ENCODE results near the gene BCL2L1.
A peak's percentile ranks its signal among the peaks of the same experiment; 100 is the strongest.
"Not testable (repeated sequence)": the region's sequence is repeated elsewhere in the genome, so short reads cannot be mapped to it uniquely, and the experiment has no call there.

BCL2L1 gene

GRCh38 chr20:31673943-31674463 lies 48.7 kb downstream of the BCL2L1 start:
- DNase-seq: peak; percentile 43

DNA sequence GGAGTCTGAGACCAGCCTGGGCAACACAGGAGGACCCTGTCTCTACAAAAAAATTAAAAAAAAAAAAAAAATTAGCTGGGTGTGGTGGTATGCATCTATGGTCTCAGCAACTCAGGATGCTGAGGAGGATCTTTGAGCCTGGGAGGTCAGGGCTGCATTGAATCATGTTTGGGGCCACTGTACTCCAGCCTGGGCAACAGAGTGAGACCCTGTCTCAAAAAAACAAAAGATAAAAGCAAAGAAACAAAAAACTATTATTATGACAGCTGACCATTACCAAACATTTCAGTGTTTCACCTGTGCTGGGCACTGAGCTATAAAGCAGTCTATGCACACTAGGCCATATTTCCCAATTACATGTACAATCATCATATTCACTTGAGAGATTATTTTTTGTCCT lies 49.2 kb downstream of the BCL2L1 start:
- DNase-seq: no peak

DNA sequence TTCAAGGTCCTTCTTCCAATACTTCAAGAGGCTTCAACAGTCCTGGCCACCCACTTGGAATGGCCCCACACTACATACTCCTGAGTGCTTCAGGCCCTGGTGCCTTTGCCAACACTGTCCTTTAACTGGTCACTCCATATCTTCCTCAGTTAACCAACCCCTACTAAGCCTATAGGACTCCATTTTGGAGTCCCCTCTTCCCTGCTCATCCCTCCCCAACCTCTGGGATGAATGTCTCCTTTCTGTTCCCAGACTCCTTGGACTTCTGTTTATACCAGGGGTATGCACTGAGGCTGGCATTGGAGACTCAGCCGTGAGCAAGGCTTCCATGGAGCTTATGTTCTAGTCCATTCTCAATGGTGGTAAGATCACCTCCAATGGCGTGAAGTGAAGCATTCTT lies 51.3 kb downstream of the BCL2L1 start:
- DNase-seq: no peak

- no peak for DNase-seq
Observed at GRCh38 chr20:31670371-31671228, 52.1 kb downstream of the BCL2L1 start.

GRCh38 chr20:31669876-31670275 lies 52.8 kb downstream of the BCL2L1 start:
- DNase-seq: no peak

GRCh38 chr20:31668944-31669343 lies 53.7 kb downstream of the BCL2L1 start:
- DNase-seq: not testable (repeated sequence)

GRCh38 chr20:31667315-31668285 lies 55.1 kb downstream of the BCL2L1 start:
- DNase-seq: peak; percentile 58

- DNase-seq: peak; percentile 70
Observed at GRCh38 chr20:31666258-31667042, 56.2 kb downstream of the BCL2L1 start.

- no peak for DNase-seq
Observed at GRCh38 chr20:31665753-31666152, 56.9 kb downstream of the BCL2L1 start.

DNA sequence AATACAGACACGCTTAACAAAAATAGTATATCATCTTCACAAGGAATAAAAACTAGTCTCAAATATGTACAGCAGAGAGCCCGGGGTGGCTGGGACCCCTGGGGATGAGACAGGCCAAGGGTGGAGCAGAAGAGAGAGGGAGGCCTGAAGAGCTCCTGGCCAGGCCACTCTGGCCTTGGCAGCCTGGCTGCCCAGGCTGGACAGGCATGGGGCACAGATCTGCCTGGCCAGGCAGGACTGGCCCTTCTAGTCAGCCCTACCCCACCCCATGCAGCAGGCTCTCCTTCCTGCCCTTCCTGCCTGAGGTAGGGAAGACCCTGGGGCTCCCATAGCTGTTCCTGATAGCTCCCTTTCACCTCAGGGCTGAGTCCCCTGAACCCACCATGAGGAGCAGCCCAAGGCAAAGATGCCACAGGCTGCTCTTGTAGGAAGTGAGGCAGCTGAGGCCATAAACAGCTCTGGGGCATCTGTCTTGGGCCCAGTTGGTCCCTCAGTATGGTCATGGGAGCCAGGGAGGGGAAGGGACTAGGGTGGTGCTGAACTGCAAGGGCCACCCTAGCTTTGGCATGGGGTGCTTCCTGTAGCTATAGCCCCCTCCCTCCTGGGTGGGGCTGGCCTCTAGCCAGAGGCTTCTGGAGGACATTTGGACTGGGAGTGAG lies 57.8 kb downstream of the BCL2L1 start:
- no peak for DNase-seq

DNA sequence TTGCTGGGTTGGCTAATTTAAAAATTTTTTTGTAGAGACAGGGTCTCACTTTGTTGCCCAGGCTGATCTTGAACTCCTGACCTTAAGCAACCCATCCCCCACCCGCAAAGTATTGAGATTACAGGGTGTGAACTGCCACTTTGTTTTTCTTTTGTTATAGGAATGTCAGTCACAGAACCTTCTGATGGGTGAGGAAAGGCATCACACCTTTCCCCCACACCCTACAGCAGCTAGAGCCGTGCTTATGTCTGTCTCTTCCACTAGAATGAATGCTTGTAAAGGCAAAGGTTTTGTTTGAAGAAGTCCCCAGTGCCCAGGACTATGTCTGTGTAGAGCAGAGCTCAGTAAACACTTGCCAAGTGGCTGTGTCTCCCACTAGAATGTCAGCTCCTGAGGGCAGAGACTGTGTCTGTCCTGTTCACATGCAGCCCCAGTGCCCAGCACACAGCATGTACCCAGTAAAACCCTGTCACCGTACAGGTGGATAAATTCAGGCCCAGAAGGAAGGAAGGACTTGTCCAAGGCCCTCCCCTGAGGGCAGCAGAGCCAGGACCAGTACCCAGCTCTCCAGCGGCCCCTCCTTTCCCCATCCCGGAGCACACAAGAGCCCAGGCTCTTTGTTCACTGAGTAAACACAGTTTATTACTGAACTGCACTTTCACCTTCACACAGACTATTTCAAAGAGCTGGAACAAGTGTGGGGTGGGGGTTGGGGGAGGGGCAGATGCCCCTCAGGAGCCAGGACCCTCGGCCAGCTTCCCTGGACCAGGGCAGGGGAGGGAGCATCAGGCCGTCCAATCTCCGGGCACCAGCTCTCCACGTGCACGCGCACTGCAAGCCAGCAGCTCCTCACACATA lies 58.6 kb downstream of the BCL2L1 start:
- no peak for DNase-seq

GRCh38 chr20:31663524-31663837 lies 59.2 kb downstream of the BCL2L1 start:
- no peak for DNase-seq

DNA sequence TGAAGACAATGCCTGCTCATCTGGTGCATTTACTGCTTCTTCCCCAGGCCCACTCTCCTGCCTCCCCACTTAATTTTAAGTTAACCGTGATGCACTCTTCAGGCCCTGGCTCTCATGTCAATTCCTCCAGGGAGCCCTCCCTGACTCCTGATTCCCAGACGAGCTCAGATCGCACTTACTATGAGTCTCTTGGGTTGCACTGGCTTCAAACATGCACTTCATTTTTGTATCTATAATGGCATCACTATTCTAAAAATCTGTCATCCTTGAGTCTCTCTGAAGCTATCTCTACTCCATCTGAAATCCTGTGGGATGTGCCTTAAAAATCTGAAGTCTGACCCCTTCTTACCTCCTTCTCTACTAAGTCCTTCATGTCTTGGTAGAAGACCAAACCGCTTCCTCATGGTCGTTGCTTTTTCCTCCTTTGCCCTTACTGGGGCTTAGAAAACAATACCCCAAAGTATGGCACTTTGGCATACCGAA lies 60.3 kb downstream of the BCL2L1 start:
- DNase-seq: no peak

GRCh38 chr20:31661625-31662371 lies 60.9 kb downstream of the BCL2L1 start:
- DNase-seq: peak; percentile 85

DNA sequence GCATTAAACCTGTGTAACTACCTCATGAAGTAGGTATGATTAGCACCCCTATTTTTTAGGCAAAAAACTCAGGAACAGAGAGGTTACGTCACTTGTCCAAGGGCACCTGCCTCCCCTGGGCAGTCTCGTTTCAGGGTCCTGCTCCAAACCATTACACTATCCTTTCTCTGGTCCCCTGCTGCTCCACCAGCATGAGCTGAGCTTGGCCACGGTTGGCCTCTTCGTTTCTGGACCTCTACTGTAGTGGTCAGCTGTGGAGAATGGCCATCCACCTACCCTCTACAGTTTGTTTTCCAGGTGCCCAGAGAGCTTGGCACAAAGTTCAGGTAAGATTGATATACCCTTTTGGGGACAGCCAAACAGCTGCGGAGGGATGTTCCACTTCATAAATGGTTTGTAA lies 68.1 kb downstream of the BCL2L1 start:
- no peak for DNase-seq

GRCh38 chr20:31653561-31653960 lies 69.1 kb downstream of the BCL2L1 start:
- DNase-seq: no peak

- DNase-seq: no peak
Observed at GRCh38 chr20:31652917-31653396, 69.7 kb downstream of the BCL2L1 start.

GRCh38 chr20:31648104-31648503 lies 74.6 kb downstream of the BCL2L1 start:
- not testable (repeated sequence) for DNase-seq

DNA sequence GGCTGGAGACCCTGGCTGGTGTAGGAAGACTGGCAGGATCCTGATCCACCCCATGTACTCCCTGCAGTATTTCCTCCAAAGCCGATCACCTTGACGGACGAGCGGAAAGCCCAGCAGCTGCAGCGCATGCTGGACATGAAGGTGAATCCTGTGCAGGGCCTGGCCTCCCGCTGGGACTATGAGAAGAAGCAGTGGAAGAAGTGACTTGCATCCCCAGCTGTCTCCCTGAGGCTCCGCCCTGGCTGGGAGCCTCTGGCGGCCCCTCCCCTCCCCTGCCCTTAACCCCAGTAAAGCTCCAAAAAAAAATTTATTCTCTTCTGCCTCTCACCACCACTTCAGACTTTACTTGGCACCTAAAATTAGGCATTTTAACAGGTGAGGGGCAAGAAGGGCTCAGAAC lies 78.0 kb downstream of the BCL2L1 start:
- no peak for DNase-seq

- DNase-seq: no peak
Observed at GRCh38 chr20:31643522-31643921, 79.1 kb downstream of the BCL2L1 start.

Data from OCI-M1 (cell line).